OCI-LY3 (cell line): Measurements from ENCODE around the gene ITPR3.

Source experiments
- CTCF ChIP-seq: fragments of 200-600, 300-600 bp; sonication (generic); IDR thresholded peaks from 2 replicates; pipeline ENCODE4 v1.5.1; 2014; ENCODE audit warnings: antibody characterized with exemption, low read length, low read depth
- EZH2phosphoT487 ChIP-seq: fragments of 200-600 bp; shearing (Covaris generic); IDR thresholded peaks from 2 replicates; pipeline ENCODE4 v1.6.1; 2018; ENCODE audit warnings: antibody characterized with exemption, mixed run types, low read depth

- no peak for TF ChIP-seq CTCF
- no peak for TF ChIP-seq EZH2phosphoT487
Observed at GRCh38 chr6:33621711-33622388, 728 bp downstream of the ITPR3 start.
